GM12892 (cell line): ENCODE data around the gene SPTBN1.

Source experiments
- POLR2A ChIP-seq: IDR thresholded peaks from 2 replicates; pipeline ENCODE4 v1.6.1; 2011; ENCODE audit warnings: low read depth, low read length, control low read depth
- POLR2AphosphoS5 ChIP-seq: IDR thresholded peaks from 2 replicates; pipeline ENCODE4 v1.6.1; 2011; ENCODE audit warnings: low read depth, low read length, control low read depth

DNA sequence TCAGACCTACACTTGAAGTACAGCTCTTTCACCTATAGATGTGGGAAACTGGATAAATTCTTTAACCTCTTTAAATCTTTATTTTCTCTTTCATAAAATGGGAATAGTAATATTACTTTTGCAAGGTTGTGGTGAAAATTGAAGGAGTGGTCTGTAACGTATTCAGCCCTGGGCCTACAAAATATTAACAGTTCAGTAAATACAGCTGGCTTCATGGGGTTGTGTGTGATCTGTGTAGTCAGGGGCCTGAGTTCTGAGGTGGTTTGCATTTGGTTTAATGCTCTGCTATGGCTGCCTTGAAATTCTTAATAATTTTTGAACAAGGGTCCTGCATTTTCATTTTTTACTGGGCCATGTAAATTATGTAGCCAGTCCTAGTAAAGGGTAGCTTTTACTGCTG lies 250.5 kb downstream of the SPTBN1 start:
- no peak for TF ChIP-seq POLR2A
- TF ChIP-seq POLR2AphosphoS5, result no peak
